Adrenal gland (tissue), 12 donors: ENCODE measurements around the gene HCAR3. TPM values are rescaled to one million over a fixed set of nuclear protein-coding genes. Genes with fewer than 3 reads are reported as not detected.
A peak's percentile ranks its signal among the peaks of the same experiment; 100 is the strongest.

Experiments
- DNase-seq, 7 donors: peaks; one replicate each; pipeline ENCODE4 v3.0.0-alpha.2; 2019 to 2020
- H3K27ac ChIP-seq, 5 donors: fragments of 200-600 bp; sonication (generic) in 4 of 5; 1 replicate in 3 of 5; 2 replicates in 2 of 5; pipeline versions ENCODE4 v1.5.1 to v1.8.0; 2016 to 2020; ENCODE audit warnings: mild to moderate bottlenecking in 1 of 5
- H3K27me3 ChIP-seq: fragments of 200-600 bp; 2 replicates; pipeline ENCODE4 v1.8.0; 2021
- H3K36me3 ChIP-seq, 2 donors: fragments of 200-600 bp; replicated peaks in 1 of 2; 1 replicate in 1 of 2; 2 replicates in 1 of 2; pipeline versions ENCODE4 v1.5.1 to v1.8.0; 2018 to 2022
- H3K4me1 ChIP-seq, 2 donors: fragments of 200-600 bp; replicated peaks in 1 of 2; 1 replicate in 1 of 2; 2 replicates in 1 of 2; pipeline versions ENCODE4 v1.5.1 to v1.8.0; 2018 to 2021
- H3K4me3 ChIP-seq, 4 donors: fragments of 200-600 bp; sonication (generic) in 3 of 4; one replicate each; pipeline ENCODE4 v1.5.1; 2016 to 2018
- H3K9me3 ChIP-seq, 3 donors: fragments of 200-600 bp; sonication (generic) in 1 of 3; replicated peaks in 1 of 3; 1 replicate in 2 of 3; 2 replicates in 1 of 3; pipeline versions ENCODE4 v1.5.1 to v1.8.0; 2016 to 2021
- POLR2A ChIP-seq, 2 donors: fragments of 450-650 bp; IDR thresholded peaks; one replicate each; pipeline ENCODE4 v1.6.1; 2017; ENCODE audit warnings: antibody characterized with exemption in 2 of 2, mild to moderate bottlenecking in 2 of 2, moderate library complexity in 1 of 2
- WGBS, 4 donors: extraction: QIAGEN DNeasy Blood & Tissue Kit in 2 of 4; methylation state at CpG; one replicate each; pipeline versions ENCODE4 v1.1.5 to v1.1.7; 2013 to 2017; 5-methylcytosine and 5-hydroxymethylcytosine counted together
- intact Hi-C, 2 donors: fragments of 100-400 bp; cut with DNase I; formaldehyde crosslinking; loops; one replicate each; pipeline versions ENCODE4 v1.14.1 to v1.15.0; 2022 to 2023
- polyA plus RNA-seq, 3 donors: library from polyadenylated mRNA; stranded (reverse); fragments of 200-250 nt in 2 of 3; fragments of 350-450 nt in 1 of 3; fragmentation: Illumina TruSeq in 1 of 3; extraction: RNeasy Lipid Tissue Mini Kit (QIAGEN cat#74804) in 1 of 3; gene quantifications; one replicate each; pipeline ENCODE4 v1.2.3, GENCODE V29; 2013 to 2014
- total RNA-seq, 9 donors: library from RNA; depleted of rRNA in 4 of 9; stranded (reverse); fragments of >200 nt in 4 of 9; fragments of 120-200 nt in 1 of 9; fragmentation: NEBNext Ultra II Directional in 1 of 9; extraction: Animal tissue kit (Norgen Biotek cat#: 25700) in 1 of 9; gene quantifications; one replicate each; pipeline versions ENCODE4 v1.1.0 to v1.2.4, GENCODE V29; 2013 to 2023
- TF ChIP-seq, protein P1 (sequence below), 6 experiments: fragments of 450-650 bp in 4 of 6; fragments of 200-600 bp in 2 of 6; sonication (generic) in 1 of 6; IDR thresholded peaks; 1 replicate in 5 of 6; 2 replicates in 1 of 6; pipeline versions ENCODE4 v1.5.1 to v1.8.0; 2016 to 2021; ENCODE audit warnings: antibody characterized with exemption in 6 of 6, mild to moderate bottlenecking in 2 of 6, moderate library complexity in 1 of 6
- donor health status: healthy with polysubstance abuse.
- donor health status: Bipolar disorder and iron deficiency.
- donor health status: DM: yes; HTN: yes; CAD: no.
- donor health status: DM: no; HTN: no; CAD: no.
- donor health status: DM: no; HTN: no; CAD: no.
- donor health status: DM: yes; HTN: yes; CAD: no.

Gene HCAR3
- total and polyA plus RNA-seq, 12 donors, result 0.11 to 0.47 (median 0.20) TPM; not detected in 8

DNA sequence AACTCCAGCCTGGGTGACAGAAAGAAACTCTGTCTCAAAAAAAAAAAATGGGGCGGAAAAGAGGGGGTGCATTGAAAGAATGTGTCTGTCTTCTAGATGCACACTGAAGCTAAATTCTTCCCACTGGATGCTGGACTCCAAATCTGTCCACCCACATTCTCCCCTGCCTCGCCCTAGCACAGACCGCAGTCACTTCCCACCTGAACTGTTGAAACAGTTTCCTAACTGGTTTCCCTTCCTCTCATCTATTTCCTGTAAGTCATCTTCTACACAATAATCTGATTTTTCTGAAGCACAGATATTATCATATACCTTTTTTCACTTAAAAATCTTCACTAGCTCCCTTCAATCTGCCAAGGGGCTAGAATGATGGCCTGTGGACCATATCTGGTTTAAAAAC lies 15.6 kb upstream of the HCAR3 start:
- Histone ChIP-seq H3K9me3 (no peaks in the 10 kb centered on the region), H3K27ac (no peak overlapping the region), H3K4me1 (no peaks in the 10 kb centered on the region), H3K27me3 (no peaks in the 10 kb centered on the region), H3K4me3 (no peak overlapping the region), H3K36me3 (no peaks in the 10 kb centered on the region)
- no peak for DNase-seq
- 82 to 87% (median 83%) methylated on average over 3 of the region's 3 CpGs for WGBS, 4 donors
- intact Hi-C loops, result no loop called here
- TF ChIP-seq, protein P1, sequence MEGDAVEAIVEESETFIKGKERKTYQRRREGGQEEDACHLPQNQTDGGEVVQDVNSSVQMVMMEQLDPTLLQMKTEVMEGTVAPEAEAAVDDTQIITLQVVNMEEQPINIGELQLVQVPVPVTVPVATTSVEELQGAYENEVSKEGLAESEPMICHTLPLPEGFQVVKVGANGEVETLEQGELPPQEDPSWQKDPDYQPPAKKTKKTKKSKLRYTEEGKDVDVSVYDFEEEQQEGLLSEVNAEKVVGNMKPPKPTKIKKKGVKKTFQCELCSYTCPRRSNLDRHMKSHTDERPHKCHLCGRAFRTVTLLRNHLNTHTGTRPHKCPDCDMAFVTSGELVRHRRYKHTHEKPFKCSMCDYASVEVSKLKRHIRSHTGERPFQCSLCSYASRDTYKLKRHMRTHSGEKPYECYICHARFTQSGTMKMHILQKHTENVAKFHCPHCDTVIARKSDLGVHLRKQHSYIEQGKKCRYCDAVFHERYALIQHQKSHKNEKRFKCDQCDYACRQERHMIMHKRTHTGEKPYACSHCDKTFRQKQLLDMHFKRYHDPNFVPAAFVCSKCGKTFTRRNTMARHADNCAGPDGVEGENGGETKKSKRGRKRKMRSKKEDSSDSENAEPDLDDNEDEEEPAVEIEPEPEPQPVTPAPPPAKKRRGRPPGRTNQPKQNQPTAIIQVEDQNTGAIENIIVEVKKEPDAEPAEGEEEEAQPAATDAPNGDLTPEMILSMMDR (IDR thresholded peaks at IDR 0.05), result no peak
- no peak for TF ChIP-seq POLR2A (IDR thresholded peaks at IDR 0.05)

GRCh38 chr12:122730215-122731014 lies 13.8 kb upstream of the HCAR3 start, which contains the start of gene HCAR1:
Gene HCAR1 (minus strand): TSS chr12:122730844. CDS start chr12:122730339, 505 bp downstream.
- TF ChIP-seq, protein P1 (IDR thresholded peaks at IDR 0.05), result no peak
- no peak for TF ChIP-seq POLR2A (IDR thresholded peaks at IDR 0.05)
- H3K4me1 ChIP-seq, result no peaks in the 10 kb centered on the region
- intact Hi-C loops, result no loop called here
- H3K4me3 ChIP-seq, result peak within 1 kb of the TSS in 1 of 4 donors; percentile 34
- no peaks in the 10 kb centered on the region for H3K27me3 ChIP-seq
- DNase-seq, result no peak
- H3K27ac ChIP-seq, result peak within 1 kb of the TSS in 1 of 5 donors; percentile 2
- no peaks in the 10 kb centered on the region for H3K9me3 ChIP-seq
- no peaks in the 10 kb centered on the region for H3K36me3 ChIP-seq
- 49 to 64% (median 59%) methylated on average over 17 to 32 of the region's 32 CpGs for WGBS, 4 donors

DNA sequence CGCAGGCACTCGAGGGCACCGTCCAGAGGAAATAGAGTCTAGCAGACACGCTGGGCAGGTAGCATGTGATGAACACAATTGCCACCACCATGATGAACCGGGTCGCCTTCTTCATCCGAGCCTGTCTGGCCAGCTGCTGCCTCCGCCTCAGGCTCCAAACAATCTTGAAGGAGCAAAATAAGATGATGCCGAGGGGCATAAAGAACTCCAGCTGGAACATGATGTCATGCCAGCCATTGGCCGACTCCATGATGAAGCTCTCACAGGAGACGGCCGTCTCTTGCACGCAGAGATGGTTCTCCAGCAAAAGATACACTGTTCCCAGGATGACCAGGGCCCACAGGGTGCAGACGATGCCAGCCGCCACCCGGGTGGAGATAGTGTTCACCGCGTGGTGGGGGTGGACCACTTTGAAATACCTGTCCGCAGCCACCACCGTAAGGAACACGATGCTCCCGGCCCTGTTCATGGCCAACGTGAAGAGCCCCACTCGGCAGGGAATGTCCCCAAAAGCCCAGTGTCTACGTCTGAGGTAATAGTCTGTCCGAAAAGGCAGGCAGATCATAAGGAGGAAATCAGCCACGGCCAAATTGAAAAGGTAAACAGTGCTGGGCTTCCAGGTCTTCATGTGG lies 13.1 kb upstream of the HCAR3 start:
- DNase-seq, result no peak
- H3K4me1 ChIP-seq, result no peaks in the 10 kb centered on the region
- no peak overlapping the region for H3K27ac ChIP-seq
- no peak for TF ChIP-seq POLR2A (IDR thresholded peaks at IDR 0.05)
- TF ChIP-seq, protein P1 (IDR thresholded peaks at IDR 0.05), result no peak
- H3K4me3 ChIP-seq, result no peak overlapping the region
- intact Hi-C loops, result no loop called here
- no peaks in the 10 kb centered on the region for H3K36me3 ChIP-seq
- no peaks in the 10 kb centered on the region for H3K27me3 ChIP-seq
- no peaks in the 10 kb centered on the region for H3K9me3 ChIP-seq
- WGBS, 4 donors, result 73 to 86% (median 83%) methylated on average over 12 to 27 of the region's 27 CpGs

DNA sequence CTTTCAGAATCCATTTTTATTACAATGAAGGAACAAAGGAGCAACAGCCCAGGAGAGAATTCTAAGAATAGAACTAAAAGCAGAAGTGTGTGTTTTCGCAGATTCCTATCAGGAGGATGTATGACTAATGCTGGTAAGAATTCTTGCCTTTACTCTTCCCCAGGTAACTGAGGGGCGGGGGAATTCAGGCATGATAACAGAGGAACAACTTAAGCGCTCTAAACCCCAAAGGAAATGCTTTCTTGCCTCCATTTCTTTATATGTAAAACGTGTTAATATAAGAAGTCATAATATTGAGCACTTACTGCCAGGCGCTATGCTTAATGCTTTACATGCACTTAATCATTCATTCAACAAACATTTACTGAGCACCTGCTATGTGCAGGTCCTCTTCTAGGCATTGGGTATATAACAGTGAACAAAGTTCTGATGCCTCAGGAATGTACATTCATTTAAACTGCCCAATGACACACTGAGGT lies 9.5 kb upstream of the HCAR3 start:
- H3K27me3 ChIP-seq, result no peaks in the 10 kb centered on the region
- DNase-seq, result no peak
- intact Hi-C loops, result no loop called here
- no peaks in the 10 kb centered on the region for H3K9me3 ChIP-seq
- H3K4me3 ChIP-seq, result no peak overlapping the region
- WGBS, 4 donors, result 49 to 68% (median 52%) methylated on average over 5 of the region's 5 CpGs
- TF ChIP-seq, protein P1 (IDR thresholded peaks at IDR 0.05), result no peak
- no peak for TF ChIP-seq POLR2A (IDR thresholded peaks at IDR 0.05)
- H3K27ac ChIP-seq, result no peak overlapping the region
- no peaks in the 10 kb centered on the region for H3K4me1 ChIP-seq
- no peaks in the 10 kb centered on the region for H3K36me3 ChIP-seq
